IPS-18c (cell line): ENCODE data around the gene LRMDA.
"Not testable (repeated sequence)": the region's sequence is repeated elsewhere in the genome, so short reads cannot be mapped to it uniquely, and the experiment has no call there.

Experiments used
- H3K4me3 ChIP-seq: 2 replicates; pipeline ENCODE4 v1.7.0; 2013; ENCODE audit warnings: low read depth, mild to moderate bottlenecking, low read length, moderate library complexity; ENCODE audit not compliant: insufficient read depth
- H3K9me3 ChIP-seq: one replicate; pipeline ENCODE4 v1.6.1; 2013; ENCODE audit warnings: mild to moderate bottlenecking, low read length, moderate library complexity; ENCODE audit not compliant: control insufficient read depth, insufficient read depth

The LRMDA gene

DNA sequence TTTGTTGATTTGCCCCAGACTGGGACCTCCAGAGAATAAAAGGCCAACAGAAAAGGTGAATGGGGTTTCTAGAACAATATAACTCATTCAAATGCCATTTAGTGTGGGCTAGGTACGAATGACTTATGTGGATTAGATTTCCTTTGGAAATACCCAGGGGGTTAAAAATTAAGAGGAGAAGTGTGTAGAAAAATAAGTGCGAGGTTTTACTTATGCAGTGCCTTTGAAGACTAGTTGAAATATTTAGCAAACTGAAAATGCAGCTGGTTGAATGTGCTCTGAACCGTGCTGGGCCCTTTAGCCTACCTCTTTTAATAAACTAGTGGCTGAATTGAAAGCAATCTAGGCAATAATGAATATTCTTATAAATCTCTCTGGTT lies 180.6 kb downstream of the LRMDA start:
- Histone ChIP-seq H3K4me3 (no peak overlapping the region), H3K9me3 (no peaks in the 10 kb centered on the region)

DNA sequence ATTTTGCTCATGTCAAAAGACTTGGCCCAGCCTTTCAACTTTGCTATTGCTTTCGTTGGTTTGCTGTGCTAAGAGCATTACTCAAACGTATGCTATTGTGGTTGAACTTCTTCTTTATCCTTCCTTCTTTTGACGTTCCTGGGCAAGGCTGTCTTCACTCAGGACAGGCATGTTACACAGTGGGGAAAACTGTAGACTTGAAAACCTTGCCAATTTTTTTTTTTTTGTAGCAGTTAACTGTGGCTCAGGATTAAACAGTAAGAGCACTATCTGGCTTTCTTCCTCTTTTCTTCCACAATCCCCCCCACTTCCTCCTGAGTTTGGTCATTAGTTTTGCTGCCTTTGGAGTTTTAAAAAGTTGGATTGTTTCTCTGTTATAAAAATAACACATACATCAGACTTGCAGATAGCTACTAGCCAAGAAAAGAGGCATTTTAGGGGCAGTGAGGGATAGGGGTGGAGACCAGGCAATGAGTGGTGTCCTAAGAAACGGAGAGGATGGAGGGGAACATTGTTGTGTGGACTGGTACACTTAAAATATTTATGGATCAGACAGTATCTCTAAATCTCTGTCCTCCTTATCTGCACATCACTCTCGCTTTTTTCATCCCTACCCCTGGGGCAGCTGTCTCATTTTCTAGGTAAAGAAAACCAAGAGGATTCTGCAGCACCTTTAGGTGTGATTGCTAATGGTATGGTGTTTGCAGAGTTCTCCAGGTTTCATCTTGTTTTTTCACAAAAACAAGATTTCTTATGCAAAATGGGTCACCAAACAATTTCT lies 181.7 kb downstream of the LRMDA start:
- Histone ChIP-seq H3K4me3 (no peak overlapping the region), H3K9me3 (no peaks in the 10 kb centered on the region)

- Histone ChIP-seq H3K4me3 (no peak overlapping the region), H3K9me3 (no peaks in the 10 kb centered on the region)
Measured at GRCh38 chr10:75613685-75614504, 182.5 kb downstream of the LRMDA start.

- Histone ChIP-seq H3K9me3 (no peaks in the 10 kb centered on the region), H3K4me3 (no peak overlapping the region)
Measured at GRCh38 chr10:75616076-75616475, 184.7 kb downstream of the LRMDA start.

GRCh38 chr10:75616874-75617478 lies 185.6 kb downstream of the LRMDA start:
- no peaks in the 10 kb centered on the region for H3K9me3 ChIP-seq
- H3K4me3 ChIP-seq = no peak overlapping the region

DNA sequence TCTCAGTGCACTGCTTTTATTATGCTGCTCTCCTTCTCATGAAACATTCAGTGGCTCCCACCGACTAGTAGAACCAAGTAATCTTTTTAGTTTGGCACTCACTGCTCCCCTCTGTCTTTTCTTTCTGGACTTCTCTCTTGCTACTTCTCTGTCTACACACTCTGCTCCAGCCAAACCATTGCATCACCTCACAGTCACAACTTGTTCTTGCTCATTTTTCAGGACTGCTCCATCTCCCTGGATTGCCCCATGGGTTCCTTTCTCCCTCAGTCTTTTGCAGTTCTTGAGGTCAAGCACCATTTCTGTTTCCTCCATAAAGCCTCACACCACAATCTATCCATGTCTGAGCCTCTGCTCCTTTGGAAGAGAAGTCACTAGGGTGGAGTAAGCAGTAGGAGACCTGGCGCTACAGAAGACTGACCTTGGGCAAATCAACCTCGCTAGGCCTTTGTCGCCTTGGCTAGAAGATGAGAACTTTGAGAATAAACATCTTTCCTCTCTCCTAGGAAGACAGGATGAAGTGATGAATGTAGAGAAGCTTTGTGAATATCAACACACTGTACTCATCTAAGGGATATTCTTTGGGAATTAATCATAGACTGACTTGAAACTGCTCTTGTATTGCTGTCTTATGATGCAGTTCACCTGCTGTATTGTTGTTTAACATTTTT lies 186.2 kb downstream of the LRMDA start:
- no peak overlapping the region for H3K4me3 ChIP-seq
- no peaks in the 10 kb centered on the region for H3K9me3 ChIP-seq

DNA sequence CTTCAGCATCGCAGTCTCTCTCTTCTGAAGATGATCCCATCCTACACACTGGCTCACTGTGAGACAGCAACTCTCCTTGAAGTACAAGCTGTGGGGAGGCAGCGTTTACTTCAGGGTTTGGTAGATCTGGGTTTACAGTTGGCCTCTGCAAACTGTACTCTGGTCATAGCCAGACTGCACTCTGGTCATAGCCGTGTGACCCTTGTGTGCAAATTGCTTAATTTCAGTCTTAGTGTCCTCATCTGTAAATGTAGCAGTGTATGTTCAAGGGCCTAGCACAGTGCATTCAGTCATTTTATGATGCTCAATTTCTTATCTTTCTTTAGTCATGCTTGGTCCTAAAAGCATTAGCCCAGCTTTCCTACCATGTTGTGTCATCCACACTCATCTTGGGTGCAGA lies 188.2 kb downstream of the LRMDA start:
- Histone ChIP-seq H3K4me3 (no peak overlapping the region), H3K9me3 (no peaks in the 10 kb centered on the region)

DNA sequence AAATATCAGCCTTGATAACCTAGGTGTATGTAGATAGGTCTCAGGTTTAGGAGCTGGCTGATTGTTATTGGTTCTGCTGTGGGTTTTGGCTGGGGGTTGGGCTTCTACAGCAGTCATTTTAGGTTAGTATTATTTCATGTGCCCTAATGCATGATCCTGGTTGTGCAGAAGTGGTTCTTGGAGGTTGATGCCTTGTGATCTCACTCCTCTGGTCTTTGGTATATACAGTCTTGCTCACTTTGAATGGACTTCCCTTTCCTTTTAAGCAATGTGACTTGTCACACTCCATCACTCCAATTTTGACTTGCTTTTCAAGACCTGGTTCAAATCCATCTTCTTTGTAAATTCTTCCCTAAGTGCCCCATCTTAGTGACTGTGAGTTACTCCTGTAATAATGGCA lies 188.9 kb downstream of the LRMDA start:
- no peak overlapping the region for H3K4me3 ChIP-seq
- no peaks in the 10 kb centered on the region for H3K9me3 ChIP-seq

DNA sequence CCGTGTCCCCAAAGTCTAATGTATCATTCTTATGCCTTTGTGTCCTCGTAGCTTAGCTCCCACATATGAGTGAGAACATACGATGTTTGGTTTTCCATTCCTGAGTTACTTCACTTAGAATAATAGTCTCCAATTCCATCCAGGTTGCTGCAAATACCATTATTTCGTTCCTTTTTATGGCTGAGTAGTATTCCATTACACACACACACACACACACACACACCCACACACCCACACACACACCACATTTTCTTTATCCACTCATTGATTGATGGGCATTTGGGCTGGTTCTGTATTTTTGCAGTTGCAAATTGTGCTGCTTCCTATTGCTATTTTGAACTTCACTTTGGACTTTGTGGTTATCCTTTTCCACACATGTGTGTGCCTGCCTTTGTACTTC lies 189.6 kb downstream of the LRMDA start:
- not testable (repeated sequence) for H3K9me3 ChIP-seq, H3K4me3 ChIP-seq

DNA sequence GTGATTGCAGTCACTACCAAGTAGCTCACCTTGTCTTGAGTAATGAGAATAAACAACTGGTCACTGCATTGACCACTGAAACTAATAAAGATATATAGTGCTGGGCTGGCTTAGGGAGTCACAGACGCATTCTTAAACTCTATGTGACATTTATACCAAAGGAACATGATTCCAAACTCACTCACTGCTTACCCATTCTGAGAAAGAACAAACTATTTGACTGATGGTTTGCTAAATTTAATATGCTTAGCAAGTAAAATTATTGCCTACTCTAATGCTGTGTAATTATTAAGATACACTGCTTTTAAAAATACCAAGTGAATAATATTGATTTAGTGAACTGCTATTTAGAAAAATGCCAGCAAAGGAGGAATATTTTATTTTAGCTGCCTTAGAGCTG lies 191.1 kb downstream of the LRMDA start:
- Histone ChIP-seq H3K4me3 (no peak overlapping the region), H3K9me3 (no peaks in the 10 kb centered on the region)

DNA sequence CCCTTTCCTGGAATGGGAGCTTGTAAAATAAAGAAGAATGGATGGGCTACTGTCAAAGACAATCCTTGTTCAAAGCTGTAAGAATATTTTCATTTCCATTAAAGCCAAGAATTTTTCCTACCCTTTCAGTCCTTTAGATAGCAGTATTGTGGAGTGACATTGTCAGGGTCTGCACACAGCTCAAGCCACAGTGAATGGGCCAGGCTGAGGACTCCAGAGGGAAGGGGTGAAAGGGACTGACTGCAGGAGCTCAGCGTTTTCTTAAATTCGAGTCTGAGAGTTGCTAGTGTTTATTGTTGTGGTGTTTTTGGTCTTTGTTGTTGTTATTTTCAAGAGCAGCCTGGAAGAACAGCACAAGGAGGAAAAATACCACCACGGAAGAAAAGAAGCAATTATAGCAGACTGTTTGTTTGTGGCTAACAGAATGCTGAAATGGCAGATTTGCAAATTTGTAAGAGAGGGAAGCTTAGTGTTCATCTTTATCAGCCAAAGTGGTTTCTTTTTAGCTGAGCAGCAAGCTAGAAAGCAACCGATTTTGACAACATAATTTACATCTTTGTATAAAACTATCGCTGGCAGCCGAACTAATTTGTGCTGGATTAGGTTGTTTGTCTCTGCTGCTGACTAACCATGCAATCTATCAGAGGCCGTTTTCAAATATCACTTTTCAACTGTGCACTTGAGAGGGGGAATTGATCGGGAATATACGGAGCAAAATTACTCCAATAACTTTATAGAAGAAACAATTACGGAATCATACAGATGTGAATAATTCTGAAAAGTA lies 192.1 kb downstream of the LRMDA start:
- Histone ChIP-seq H3K4me3 (no peak overlapping the region), H3K9me3 (no peaks in the 10 kb centered on the region)

GRCh38 chr10:75624638-75625037 lies 193.2 kb downstream of the LRMDA start:
- Histone ChIP-seq H3K9me3 (no peaks in the 10 kb centered on the region), H3K4me3 (no peak overlapping the region)

- Histone ChIP-seq H3K9me3 (no peaks in the 10 kb centered on the region), H3K4me3 (no peak overlapping the region)
Measured at GRCh38 chr10:75630746-75631145, 199.3 kb downstream of the LRMDA start.

GRCh38 chr10:75632805-75633462 lies 201.5 kb downstream of the LRMDA start:
- Histone ChIP-seq H3K4me3 (no peak overlapping the region), H3K9me3 (no peaks in the 10 kb centered on the region)

DNA sequence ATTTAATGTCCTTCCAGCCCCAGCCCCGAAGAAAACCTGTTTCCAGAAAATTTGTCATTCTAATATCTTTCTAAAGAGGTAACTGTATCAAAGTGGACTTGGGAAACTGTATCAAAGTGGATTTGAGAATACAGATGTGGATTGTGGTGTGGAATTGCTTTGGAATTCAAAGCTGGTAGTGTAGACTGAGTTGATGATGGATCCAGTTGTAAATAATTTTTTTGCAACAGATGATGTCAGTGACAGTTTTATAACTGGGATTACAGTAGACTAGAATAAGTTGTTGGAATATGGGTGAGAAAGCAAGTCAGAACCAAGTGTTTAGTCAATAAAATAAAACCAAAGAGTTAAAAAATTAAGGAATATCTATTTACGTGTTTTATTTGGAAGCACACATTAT lies 202.1 kb downstream of the LRMDA start:
- Histone ChIP-seq H3K4me3 (no peak overlapping the region), H3K9me3 (no peaks in the 10 kb centered on the region)

- no peaks in the 10 kb centered on the region for H3K9me3 ChIP-seq
- H3K4me3 ChIP-seq = no peak overlapping the region
Measured at GRCh38 chr10:75634947-75635346, 203.5 kb downstream of the LRMDA start.
